ENCODE measurements around the gene PARVB.

The PARVB gene

DNA sequence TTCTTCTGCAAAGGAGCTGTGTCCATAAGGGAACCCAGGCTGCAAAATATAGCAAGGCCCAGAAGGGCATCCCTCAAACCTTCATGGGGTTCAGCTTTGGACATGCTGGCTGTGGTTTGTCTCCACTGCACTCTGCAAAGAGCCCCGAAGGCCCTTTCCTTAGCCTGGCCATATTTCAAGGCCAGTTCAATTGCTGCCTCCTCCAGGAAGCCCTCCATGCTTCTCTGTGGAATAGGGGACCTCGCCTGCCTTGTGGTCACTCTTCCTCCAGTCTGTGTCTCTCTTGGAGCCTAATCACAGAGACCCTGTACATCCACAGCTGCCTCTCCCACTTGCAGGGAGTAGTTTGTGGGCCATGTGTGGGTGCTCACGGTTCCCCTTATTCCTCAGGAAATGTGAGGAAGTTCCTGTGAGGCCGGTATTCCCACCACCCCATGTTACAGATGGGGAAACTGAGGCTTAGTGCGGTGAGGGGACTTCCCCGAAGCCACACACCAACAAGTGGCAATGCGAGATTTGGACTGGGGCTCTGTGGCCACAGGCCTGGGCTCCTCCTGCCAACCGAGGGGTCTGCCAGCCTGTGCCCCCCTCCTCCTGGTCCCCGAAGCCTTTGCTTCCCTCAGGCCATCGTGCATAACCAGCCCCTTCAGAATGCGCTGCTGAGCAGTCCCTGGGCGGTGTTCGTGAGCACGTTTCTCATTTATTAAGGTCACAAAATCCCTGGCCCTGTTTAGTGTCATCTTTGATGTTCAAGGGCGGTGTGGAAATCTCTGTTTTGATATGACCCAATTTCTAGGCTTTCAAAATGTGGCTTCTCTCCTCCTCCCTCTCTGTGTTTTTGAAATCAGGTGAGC is 65.8 kb downstream of the PARVB start:
- DNase-seq (ENCODE audit: low read depth), result no peak

DNA sequence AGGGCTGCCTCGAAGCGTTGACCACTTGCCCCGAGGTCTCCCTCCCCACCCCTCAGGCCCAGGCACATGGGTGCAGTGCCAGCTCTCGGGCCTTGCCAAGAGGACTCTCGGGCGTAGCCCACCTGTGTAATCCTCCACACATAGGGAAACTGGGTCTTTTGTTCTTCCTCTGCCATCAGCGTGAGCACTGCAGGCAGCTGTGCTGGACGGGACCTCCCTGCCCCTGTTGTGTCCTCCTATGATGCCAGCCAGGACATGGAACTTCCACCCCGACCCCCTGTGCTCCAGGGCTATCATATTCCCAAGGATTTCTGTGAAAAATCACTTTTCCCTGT is 66.4 kb downstream of the PARVB start:
- no peak for DNase-seq (ENCODE audit: low read depth)

DNA sequence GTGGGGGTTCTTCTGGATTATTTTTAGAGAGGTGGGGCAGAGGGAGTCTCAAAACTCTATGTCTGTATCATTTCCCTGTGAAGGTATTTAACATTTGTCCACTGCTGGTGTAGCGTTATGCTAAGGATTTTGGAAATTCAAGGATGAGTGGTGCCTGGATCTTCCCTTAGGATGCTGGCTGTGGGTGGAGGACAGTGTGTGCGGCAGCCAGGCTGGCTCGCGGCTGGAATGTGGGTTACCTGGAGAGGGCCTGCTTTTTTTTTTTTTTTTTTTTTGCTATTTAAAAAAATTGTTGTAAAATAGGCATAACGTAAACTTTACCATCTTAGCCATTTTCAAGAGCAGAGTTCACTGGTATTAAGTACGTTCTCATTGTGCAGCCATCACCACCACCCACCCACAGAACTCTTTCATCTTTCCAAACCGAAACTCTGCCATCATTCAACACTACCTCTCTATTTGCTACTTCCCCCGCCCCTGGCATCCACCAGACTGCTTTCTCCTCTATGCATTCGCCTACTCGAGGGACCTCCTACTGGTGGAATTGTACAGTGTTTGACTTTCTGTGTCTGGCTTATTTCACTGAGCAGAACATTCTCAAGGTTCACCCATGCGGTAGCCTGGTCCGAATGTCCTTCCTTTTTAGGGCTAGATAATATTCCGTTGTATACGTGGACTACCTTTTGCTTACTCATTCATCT is 67.1 kb downstream of the PARVB start:
- no peak for DNase-seq (ENCODE audit: low read depth)

DNA sequence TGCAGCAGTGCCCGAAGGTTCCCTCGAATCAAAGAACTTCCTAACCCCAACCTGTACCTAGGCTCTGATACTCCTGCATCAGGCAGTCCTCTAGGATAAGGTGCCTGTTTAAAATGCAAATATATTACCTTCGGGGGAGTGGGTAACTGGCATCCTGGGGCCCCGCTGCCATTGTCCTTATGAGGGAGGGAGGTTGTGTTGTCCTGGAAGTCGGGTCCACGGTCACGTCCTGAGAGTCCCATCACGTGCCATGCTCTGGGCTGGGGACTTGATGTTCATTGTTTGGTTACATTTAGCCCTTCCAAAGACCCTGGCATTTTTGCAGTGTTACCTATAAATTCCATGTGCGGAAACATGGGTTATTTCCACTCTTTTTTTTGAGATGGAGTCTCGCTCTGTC is 67.6 kb downstream of the PARVB start:
- no peak for DNase-seq (ENCODE audit: low read depth)

DNA sequence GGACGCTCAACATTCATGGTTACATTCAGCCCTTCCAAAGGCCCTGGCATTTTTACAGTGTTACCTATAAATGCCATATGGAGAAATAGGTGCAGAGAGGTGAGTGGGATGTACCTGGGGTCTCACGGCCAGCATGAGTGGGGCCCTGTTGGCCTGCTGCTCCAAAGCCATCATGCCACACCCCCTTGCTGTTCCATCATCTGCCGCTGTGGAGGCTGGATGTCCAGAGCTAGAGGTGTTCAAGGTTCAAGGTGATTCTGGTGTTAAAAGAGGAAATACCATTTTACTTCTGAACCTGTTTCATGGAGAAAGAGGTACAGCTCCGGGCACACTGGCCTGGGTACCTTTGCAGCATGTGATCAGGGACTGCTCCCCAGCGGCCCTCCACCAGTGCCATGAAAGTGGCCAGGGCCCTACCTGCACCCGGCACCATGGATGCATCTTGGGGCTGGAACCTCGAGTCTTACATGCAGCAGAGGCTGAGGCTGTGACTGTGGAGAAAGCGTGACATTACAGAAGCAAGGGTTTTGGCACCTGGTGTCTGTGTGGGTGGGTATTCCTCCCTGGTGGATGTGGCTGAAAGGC is 68.6 kb downstream of the PARVB start:
- no peak for DNase-seq (ENCODE audit: low read depth)

DNA sequence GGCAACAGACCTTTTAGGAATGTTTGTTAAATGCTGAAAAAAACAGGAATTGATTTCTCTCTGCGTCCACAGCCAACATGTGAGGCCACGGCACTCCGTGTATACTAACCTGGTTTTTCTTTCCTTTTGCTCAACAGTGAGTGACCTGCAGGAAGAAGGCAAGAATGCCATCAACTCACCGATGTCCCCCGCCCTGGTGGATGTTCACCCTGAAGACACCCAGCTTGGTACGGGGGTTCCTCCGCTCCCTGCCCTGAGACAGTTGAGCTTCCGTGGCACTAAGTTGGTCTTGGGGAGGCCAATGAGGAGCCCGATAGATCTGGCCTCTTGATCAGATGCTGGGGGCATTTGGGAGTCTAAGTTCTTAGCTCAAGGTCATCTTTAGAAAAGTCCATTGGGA is 69.7 kb downstream of the PARVB start:
- no peak for DNase-seq (ENCODE audit: low read depth)

DNA sequence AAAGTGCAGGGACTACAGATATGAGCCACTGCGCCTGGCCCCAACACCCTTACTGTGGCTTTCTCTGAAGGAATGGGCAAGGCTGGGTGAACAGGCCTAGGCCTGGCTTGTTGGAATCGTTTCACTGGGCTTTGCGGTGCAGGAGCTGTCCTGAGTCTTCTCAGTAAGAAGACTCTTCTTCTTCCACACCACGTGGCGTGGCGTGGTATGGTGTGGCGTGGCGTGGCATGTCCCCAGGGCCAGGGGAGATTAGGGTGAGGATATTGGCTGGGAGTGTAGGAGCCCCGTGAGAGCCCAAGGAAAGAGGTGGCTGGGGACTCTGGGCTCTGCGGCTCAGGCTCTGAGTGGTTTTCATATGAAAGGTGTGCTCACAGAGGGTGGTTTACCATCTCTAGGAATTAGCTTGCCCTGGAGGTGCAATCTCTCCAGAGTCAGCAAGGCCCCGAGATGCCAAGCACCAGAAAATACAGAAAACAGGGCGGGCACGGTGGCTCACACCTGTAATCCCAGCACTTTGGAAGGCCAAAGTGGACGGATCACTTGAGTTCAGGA is 70.7 kb downstream of the PARVB start:
- DNase-seq (ENCODE audit: low read depth), result no peak

DNA sequence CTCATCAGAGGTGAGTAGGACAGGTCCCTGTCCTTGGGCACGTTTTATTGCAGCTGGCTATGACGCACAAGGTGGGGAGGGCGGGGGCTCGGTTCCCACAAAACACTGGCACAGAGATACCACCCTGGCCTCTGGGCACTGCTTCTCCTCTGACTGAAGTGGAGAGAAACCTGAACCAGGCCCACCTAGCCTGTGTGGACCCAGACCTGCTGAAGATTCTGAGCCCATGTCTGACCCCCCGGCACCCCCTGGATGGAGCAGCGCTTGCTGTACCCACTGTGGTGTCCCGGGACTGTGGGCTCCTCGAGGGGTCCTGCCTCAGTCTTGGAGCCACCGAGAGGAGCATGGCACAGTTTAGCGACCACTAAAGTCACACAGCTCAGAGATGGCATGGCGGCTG is 72.6 kb downstream of the PARVB start:
- DNase-seq (ENCODE audit: low read depth), result no peak

DNA sequence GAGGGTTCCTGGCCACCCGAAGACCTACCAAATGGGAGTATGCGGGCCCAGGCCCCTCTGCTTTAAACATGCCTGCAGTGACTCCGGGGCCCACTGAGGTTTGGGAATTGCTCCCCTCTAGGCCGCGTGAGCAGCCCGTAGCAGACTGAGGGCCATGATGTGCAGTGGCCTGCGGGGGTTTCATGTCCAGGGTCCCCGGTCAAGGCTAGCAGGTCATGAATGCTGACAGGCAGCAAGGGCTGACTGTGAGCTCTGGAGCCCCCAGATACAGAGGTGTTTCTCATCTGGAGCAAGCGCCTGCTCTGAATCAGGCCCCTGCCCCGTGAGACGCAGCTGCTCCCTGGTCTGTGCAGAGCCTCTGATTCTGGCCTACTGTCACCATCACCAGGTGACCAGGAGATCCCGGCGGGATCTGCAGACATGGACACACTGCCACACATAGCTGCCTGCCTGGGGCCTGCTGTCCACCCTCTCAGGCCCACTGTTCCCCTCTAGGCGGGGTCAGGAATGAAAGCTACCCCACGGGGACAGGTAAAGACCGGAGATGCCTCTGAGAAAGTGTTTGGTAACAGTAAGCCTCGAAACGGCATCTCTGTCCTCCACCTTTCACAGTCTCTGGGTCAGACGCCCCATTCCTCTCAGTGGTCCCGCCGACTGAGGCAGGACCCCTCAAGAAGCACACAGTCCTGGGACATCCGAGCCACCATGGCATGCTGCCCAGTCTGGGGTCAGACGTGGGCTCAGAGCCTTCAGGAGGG is 73.3 kb downstream of the PARVB start:
- DNase-seq (ENCODE audit: low read depth), result no peak

DNA sequence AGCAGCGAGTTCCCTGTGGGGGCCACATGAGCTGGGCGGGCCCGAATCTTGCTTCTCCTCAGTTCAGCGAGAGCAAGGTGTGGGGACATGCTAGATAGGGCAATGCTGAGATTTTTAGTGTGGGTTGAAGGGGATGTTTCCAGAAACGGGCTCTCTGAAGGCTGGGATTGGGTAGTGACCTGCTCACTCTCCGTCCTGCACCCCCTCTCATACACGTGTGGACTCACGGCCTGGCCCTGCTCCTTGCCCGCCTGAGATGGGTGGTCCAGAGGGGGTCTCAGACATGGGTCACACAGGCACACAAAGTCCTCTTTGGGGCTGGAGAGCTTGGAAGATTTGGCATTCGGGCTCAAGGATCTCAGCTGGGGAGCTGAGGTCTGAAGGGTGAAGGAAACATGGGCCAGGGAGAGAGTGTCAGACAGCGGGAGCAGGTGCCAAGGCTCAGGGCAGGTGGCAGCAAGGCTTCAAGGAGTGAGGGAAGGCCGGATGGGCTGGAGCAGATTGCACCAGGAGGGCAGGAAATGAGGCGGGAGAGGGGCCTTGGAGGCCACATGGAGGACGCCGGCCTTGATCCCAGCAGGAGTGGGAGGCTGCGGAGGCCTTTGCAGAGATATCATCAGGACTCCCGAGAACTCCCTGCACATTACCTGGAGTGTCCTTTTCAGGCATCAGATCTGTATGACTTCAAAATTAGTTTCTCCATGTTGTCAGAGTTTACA is 74.1 kb downstream of the PARVB start:
- DNase-seq (ENCODE audit: low read depth), result no peak

DNA sequence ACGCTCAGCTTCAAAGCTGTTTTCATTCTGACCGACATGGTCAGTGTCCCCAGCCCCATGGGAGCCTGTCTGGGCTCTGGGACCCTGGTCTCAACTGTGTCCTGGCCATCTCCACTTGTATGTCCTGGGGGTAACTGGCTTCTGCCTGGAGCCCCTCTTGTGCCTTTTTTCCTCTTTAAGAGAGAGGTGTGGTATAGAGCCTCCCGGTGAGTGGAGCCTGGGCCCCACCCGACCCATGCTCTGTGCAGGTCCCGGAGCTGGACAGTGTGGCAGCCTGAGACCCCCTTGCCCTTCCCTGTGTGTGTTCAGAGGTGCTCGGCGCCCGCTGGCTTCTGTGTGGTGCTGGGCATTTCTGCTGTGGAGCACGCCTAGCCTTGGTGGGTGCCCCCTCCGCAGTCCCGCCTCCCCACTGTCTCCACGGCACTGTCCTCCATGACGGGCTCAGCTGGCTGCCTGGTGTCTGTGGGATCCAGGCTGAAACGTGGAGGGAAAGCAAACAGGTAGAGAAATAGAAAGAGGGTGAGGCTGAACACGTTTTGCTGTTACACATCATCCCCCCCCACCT is 74.9 kb downstream of the PARVB start:
- DNase-seq (ENCODE audit: low read depth), result no peak

DNA sequence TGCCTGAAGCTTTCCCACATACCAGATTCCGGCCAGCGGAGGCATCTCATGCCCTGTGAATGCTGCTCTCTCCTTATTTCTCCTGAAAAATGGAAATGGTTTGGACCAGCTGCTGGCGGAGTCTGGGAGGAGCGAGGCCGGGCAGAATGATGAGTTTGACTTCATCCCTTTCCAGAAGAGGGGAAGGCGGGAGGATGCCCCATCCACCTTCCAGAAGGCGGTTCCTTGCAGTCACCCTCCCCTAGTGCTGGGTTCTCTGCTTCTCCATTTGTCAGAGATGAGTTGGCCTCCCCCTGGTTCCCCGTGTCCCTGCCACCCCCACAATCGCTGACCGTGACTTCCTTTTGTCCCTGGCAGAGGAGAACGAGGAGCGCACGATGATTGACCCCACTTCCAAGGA is 75.6 kb downstream of the PARVB start:
- no peak for DNase-seq (ENCODE audit: low read depth)

DNA sequence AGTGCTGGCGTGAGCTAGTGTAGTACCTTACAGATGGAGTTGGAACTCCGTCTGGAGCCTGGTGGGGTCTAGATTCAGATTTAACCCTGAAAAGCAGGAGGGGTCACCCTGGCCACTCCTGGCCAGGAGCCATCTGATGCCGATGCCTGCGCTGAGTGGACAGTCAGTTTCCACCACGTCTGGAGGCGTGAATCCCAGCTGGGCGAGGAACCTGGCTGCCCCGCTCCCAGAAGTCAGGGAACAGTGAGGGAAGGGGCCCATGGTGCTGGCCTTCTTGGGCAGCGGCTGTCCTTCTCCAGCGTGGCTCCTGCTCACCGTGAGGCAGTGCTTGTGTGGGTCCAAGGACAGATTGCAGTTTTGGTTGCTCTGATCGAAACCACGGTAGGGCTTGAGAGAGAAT is 76.3 kb downstream of the PARVB start:
- DNase-seq (ENCODE audit: low read depth), result no peak

DNA sequence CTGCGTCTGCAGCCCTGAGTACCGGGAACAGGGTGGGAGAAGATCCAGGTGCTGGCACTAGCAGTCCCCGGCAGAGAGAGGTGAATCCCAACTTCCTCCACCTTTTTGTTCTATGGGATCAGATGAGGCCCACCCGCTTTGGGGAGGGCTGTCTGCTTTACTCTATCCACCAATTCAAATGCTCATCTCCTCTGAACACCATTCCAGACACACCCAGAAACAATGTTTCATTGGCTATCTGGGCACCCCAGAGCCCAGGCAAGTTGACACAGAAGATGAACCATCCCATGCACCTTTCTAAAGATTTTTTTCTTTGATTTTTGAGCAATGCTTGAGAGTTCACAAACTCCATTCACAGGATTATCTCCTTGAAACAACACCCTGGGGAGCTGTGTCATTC is 78.0 kb downstream of the PARVB start:
- no peak for DNase-seq (ENCODE audit: low read depth)

DNA sequence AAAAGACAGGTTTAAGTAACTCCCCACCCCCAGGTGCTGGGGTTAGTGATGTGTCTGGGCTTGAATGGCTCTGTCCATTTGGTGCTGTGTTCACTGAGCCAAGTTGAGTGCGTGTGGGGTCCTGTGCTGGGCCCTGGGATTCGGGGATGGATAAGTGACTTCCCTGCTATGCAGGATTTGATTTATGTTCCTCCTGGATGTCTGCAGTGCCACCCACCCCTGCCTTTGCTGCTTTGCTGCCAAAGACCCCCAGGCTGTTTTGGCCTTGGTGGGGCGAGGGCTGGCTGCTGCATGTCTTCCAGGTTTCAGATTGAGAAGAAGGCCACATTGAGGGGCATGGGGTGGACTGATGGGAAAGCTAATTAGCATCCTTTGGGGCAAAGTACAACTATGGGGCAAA is 78.8 kb downstream of the PARVB start:
- DNase-seq (ENCODE audit: low read depth), result no peak

DNA sequence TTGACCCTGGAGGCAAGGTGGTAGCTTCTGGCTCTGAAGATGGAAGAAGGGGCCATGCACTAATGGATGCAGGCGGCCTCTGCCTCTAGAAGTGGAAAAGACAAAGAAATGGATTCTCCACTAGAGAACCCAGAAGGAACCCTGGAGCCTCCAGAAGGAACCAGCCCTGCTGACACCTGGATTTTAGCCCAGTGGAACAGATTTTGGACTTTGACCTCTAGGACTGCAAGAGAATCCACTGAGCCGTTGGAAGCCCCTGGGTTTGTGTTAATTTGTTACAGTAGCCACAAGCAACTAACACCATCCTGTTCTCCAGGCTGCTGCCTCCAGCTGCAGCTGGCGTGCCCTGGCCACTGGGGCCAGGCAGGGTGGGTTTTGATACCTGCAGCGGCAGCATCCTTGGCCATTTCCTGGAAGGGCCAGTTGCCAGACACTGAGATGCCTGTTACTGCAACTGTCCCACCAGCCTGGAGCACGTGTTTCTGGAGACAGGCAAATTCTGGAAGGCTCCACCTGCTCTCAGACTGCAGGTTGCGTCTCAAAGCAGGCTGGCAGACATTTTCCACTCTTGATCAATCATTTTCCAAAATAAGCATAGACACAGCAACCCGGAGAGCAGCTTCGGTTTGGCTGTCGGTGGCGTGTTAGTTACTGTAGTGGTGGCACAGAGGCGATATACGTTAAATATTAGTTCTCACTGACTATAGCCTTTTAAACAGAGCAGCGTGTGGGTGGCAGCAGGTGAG is 79.8 kb downstream of the PARVB start:
- DNase-seq (ENCODE audit: low read depth), result no peak

DNA sequence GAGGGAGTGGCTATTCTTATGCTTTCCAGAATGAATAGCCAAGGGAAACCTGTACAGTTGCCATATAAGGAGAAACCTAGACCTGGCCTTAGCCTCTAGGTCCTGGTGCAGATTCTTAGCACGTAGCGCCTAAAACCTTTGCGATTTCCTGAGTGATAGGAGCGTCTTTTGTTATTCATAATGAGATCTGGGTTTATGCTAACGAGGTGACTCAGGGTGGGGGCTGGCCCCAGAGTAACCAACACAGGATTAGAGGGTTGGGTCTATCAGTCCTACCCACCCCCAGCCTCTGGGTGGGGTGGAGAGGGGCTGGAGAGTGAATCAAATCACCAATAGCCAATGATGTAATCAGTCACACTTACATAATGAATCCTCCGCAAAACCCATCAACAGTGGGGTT is 83.2 kb downstream of the PARVB start:
- DNase-seq (ENCODE audit: low read depth), result no peak

DNA sequence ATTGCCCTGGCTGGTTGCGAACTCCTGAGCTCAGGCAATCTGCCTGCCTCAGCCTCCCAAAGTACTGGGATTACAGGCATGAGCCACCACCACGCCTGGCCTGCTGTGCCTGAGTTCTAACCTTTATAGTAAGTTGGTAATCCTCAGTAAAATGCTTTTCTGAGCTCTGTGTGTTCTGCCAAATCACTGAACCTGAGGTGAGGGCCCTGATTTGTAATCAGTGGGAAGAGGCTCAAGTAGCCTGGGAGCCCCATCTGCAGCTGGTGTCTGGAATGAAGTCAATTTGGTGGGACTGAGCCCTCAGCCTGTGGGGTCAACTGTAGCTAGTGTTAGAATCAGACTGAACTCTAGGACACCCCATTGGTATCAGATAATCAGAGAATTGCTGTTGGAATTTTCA is 84.0 kb downstream of the PARVB start:
- DNase-seq (ENCODE audit: low read depth), result no peak

DNA sequence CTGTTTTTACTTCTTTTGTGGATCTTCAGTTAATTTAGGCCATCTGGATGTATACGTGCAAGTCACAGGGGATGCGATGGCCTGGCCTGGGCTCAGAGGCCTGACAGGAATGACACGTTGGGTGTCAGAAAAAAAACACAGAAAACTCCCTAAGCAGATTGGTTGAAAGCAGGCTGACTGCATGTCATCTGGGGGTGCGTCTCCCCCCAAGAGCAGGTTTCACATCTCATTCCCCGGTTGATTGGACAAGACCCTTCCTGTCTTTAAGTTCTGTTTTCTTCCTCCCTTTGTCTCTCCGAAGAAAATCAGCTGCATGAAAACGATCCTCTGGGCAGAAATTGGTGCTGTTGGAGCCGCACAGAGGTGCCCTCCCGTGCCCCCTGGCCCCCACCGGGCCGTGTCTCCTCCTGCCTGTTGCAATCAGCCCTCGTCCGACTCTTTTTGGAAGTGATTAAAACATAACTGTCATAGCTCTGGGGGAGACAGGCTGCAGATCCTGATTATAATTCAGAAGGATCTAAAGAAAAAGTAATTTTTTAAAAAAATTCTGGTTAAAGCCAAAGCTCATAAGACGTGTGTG is 84.8 kb downstream of the PARVB start:
- no peak for DNase-seq (ENCODE audit: low read depth)

DNA sequence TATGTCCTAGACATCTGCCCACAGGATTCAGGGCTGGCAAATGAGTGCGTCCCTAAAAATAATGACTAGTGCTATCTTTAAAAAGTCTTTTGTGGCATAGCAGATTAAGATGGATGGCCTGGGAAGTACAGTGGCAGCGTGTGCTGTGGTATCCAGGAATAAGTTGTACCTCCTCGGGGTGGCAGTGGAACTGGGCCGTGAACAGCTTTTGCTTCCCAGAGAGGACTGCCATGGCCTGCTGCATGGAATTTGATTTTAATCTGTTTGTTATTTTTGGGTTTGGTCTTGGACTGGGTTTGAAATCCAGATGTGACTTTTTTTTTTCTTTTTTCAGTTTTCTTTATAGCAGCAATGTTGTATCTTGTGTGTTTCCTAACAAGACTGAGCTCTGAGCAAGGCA is 85.3 kb downstream of the PARVB start:
- DNase-seq (ENCODE audit: low read depth), result no peak
